HG03571 (cell line): ENCODE measurements around the gene ZNF225.
A peak's percentile ranks its signal among the peaks of the same experiment; 100 is the strongest.
"Not testable (repeated sequence)": the region's sequence is repeated elsewhere in the genome, so short reads cannot be mapped to it uniquely, and the experiment has no call there.

Experiments
- ATAC-seq: cut with Tn5 transposase; IDR thresholded peaks from one replicate; pipeline ENCODE4 v1.9.1; 2021; ENCODE audit not compliant: unreplicated experiment

Gene ZNF225

DNA sequence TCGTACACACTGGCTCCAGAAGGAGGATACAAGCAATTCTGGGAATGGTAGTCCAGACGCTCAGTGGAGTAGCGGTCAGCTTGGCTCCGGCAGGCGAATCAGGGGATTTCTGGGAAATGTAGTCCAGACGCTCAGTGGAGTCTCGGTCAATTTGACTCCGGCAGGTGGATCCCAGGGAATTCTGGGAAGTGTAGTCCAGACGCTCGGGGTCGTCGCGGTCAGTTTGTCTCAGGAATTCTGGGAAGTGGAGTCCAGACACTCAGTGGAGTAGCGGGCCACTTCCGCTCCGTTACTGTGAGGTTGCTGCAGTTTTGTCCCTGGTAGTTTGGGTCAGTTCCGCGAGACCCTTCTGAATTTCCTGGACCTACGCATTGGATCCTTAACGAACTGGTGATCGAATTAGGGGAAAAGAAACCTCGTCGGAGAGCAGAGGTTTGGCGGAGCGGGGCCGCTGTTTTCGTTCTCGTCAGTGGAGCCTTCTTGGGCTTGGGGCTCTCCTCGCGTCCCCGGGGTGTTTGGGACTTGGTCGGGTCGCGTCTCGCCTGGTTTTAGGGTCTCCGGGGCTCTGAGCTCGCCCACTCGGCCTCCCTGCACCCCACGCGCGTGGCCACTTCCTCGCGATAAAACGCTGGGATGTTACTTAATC lies at the start of gene ZNF225:
Gene ZNF225, plus strand, starts transcription at position 262 of the 646 bp plus-strand sequence. CDS start 2,429 bp downstream, outside the sequence.
- peak; percentile 85 for ATAC-seq

DNA sequence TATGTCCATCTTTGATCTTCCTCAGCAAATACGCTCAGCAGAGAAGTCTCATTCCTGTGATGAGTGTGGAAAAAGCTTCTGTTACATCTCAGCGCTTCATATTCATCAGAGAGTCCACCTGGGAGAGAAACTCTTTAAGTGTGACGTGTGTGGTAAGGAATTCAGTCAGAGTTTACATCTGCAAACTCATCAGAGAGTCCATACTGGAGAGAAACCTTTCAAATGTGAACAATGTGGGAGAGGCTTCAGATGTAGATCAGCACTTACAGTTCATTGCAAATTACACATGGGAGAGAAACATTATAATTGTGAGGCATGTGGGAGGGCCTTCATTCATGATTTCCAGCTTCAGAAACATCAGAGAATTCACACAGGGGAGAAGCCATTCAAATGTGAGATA lies 46.9 kb upstream of the ZNF225 start:
- no peak for ATAC-seq

DNA sequence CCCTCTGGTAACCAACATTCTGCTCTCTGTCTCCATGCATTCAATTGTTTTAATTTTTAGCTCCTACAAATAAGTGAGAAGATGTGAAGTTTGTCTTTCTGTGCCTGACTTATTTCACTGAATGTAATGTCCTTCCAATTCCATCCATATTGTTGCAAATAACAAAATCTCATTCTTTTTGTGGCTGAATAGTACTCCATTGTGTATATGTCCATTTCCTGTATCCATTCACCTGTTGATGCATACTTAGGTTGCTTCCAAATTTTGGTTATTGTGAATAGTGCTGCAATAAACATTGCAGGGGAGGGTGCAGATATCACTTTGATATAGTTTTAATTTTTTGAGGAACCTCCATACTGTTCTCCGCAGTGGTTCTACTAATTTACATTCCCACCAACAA lies 43.8 kb upstream of the ZNF225 start:
- no peak for ATAC-seq

DNA sequence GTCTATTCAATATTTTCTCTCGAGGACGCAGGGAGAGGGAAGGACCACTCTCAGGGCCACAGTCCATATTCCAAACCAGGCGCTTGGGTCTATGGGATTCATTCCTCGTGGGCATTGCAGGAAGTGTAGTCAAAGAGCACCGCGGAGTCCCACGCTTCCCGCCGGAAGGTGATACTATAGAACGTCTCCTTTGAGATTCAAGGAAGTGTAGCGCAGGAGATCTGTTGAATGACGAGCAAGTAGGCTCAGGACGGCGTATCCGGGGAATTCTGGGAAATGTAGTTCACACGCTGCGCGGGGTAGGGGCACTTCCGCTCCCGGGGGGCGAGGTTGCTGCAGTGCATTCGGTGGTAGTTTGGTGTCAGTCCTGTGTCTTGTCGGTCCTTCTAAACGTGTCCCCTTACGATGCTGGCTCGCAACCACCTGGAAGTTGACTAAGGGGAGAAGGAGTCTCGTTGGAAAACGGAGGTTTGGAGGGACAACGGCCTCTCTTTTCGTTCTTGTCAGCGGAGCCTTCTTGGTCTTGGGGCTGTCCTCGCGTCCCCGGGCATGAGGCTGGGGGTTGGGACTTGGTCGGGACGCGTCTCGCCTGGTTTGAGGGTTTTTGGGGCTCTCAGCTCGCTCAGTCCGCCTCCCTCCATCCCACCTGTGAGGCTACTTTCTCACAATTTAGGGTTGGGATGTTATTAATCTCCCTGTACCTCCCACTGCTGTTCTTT lies 41.2 kb upstream of the ZNF225 start, which contains the start of gene ZNF284:
Gene ZNF284, plus strand, starts transcription at position 336 of the 719 bp plus-strand sequence. CDS start 4,231 bp downstream, outside the sequence.
- ATAC-seq, result peak; percentile 79

DNA sequence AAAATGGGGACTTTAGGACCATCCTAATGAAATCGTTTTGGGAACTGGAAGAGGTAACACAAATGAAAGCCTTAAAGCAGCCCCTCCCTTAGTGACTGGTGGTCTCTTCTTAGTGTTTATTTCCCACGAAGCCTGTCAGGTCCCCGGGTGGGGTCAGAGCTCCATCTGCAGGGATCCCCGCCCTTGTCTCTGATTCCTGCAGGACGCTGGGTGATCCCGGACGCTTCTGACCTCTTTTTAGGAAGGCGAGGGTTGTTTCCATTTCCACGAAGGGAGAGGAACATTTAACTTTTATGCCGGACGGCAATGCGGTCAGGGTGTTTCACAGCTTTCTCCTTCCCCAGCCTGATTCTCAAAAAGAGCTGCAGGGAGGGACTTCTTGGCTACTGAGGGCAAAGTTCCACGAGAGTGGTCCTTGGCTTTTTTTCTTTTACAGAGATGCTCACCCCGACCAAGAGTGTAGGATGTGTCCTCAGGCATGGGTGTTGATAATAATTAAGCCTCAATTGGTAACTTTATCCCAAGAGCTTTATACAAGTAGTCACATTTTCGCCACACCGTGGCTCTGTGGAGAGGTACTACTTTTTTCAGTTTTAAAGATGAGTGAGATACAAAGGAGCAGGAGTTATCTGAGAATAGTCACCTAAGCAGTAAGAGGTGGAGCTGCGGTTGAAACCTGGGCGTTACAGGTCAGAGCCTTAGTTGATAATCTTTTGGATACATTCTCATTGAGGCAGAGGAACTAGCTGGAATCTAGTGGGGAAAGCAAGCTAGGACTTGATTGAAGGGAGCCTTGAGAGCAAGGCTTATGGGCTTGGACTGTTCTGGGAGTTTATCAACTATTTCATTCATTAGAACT lies 40.4 kb upstream of the ZNF225 start:
- no peak for ATAC-seq

DNA sequence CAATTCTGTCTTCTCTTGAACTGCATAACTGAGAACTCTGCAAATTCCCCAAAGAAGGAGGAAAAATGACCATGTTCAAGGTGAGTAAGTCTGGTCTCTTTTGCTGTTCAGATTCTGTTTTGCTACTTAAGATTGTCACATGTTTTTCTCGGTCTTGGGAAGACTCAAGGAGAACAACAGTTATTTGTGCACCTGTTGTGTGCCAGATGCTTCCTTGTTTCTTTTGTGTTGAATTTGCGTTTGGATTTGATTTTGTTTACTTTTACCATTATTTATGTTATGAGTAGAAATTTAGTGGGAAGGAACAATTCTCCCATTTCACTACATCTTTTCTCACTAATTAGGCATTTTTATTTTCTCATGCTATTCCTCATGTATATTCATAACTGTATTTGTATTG lies 36.9 kb upstream of the ZNF225 start:
- no peak for ATAC-seq

DNA sequence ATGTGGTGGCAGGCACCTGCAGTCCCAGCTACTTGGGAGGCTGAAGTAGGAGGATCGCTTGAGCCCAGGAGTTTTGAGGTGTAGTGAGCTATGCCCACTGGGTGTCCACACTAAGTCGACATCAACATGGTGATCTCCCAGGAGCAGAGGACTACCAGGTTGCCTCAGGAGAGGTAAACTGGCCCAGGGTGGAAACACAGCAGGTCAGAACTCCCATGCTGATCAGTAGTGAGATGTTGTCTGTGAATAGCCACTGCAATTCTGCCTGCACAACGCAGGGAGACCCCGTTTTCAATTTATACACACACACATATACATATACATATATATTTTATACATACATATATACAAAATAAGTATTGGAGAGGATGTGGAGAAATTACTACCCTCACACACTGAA lies 21.1 kb upstream of the ZNF225 start:
- ATAC-seq, result no peak

DNA sequence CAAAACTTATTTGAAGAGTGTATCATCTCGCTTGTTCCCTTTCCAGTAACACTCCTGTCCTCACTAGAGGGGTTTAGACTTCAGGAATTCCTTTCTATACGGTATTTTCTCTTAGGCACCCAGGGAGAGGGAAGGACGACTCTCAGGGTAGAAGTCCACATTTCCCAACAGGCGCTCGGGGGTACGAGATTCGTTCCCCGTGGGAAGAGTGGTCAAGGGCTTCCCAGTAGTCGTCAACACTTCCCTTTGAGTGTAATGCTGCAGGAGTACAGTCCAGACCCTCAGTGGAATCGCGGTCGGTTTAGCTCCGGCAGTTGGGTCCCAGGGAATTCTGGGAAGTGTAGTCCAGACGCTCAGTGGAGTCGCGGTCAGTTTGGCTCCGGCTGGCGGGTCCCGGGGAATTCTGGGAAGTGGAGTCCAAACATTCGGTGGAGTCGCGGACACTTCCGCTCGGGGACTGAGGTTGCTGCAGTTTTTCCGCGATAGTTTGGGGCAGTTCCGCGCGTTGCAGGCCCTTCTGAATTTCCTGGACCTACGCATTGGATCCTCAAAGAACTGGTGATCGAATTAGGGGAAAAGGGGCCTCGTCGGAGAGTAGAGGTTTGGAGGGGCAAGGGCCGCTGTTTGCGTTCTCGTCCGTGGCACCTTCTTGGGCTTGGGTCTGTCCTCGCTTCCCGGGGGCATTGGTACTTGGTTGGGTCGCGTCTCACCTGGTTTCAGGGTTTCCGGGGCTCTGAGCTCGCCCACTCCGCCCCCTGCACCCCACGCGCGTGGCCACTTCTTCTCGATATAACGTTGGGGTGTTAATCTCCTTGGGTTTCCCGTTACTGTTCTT lies 19.1 kb upstream of the ZNF225 start, which contains the start of gene ZNF224:
Gene ZNF224, plus strand, starts transcription at position 431 of the 835 bp plus-strand sequence. CDS start 3,513 bp downstream, outside the sequence.
- peak; percentile 71 for ATAC-seq

DNA sequence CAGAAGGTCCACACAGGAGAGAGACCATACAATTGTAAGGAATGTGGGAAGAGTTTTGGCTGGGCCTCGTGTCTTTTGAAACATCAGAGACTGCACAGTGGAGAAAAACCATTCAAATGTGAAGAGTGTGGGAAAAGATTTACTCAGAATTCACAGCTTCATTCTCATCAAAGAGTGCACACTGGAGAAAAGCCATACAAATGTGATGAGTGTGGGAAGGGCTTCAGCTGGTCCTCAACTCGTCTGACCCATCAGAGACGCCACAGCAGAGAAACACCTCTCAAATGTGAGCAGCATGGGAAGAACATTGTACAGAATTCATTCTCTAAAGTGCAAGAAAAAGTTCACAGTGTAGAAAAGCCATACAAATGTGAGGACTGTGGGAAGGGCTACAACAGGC lies 5.4 kb upstream of the ZNF225 start:
- ATAC-seq, result no peak

DNA sequence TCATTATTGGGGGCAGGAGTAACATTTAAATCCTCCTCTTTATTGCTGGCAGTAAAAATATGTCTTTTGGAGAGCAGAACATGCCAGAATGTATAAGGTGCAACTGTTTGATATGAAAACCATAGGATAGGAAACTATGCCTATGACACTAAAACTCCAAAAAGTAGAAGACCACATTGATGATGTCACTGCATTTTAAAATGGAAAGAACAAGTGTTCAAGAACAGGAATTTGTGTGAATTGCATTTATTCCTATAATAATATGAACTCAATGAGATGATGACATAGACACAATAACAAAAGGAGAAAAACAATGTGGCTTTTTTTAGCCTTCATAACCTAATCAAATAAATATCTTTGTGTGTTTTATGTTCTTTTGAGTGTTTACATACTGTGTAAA lies 3.7 kb upstream of the ZNF225 start:
- ATAC-seq, result no peak

DNA sequence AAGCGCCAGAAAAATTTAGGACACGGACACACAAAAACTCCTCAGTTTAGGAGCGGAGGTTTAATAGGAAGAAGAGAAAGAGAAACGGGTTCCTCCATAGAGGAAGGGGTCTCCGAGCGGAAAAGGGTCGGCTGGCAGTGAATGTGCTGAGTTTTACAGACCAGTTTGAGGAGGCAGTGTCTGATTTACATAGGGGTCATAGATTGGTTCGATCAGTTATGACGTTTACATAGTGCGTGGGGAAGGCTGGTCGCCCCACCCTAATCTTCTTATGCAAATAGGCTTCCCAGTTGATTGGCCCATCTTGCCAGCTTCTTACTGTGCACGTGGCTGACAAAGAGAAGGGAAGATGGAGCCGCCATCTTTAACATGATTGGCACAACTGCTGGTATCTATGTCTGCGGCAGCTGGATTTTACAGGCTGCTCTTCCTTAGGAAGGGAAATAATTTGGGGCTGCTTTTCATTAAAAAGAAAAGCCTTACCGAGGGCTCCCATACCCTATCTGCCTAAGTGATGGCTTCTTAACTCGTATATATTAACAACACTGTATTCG lies 1.2 kb upstream of the ZNF225 start:
- no peak for ATAC-seq

DNA sequence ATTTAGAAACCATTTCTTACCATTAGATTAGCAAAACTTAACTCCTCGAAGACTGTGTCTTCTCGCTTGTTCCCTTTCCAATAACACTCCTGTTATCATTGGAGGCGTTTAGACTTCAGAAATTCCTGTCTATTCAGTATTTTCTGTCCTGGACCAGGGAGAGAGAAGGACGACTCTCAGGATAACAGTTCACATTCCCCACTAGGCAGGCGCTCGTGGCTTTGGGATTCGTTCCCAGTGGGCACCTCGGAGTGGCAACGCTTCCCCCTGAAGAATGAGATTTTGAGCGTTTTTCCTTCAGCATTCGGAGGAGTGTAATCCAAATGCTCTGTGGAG lies 429 bp upstream of the ZNF225 start:
- ATAC-seq, result peak; percentile 8

DNA sequence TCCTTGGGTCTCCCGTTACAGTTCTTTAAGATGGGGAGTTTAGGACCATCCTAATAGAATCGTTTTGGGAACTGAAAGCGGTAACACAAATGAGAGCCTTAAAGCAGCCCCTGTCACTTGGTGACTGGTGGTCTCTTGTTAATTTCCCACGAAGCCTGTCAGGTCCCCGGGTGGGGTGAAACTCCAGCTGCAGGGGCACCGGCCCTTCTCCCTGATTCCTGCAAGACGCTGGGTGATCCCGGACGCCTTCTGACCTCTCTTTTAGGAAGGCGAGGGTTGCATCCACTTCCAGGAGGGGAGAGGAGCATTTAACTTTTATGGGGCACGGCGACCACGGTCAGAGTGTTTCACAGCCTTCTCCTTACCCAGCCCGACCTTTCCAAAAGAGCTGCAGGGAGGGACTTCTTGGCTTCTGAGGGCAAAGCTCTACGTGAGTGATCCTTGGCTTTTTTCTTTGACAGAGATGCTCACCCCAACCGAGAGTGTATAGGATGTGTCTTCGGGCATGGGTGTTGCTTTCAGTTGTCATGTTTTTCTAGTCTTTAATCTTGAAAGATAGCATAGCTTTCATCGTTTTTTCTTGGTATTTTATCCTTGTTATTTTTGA lies 688 bp downstream of the ZNF225 start:
- ATAC-seq, result no peak

DNA sequence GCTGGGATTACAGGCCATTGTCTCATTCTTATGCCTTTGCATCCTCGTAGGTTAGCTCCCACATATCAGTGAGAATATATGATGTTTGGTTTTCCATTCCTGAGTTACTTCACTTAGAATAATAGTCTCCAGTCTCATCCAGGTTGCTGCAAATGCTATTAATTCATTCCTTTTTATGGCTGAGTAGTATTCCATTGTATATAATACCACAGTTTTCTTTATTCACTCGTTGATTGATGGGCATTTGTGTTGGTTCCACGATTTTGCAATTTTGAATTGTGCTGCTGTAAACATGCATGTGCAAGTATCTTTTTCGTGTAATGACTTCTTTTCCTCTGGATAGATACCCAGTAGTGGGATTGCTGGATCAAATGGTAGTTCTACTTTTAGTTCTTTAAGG lies 8.0 kb downstream of the ZNF225 start:
- ATAC-seq, result not testable (repeated sequence)

DNA sequence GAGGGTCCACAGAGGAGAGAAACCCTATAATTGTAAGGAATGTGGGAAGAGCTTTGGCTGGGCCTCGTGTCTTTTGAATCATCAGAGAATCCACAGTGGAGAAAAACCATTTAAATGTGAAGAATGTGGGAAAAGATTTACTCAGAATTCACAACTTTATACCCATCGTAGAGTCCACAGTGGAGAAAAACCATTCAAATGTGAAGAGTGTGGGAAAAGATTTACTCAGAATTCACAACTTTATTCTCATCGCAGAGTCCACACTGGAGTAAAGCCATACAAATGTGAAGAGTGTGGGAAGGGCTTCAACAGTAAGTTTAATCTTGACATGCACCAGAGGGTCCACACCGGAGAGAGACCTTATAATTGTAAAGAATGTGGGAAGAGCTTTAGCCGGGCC lies 18.8 kb downstream of the ZNF225 start:
- ATAC-seq, result no peak

DNA sequence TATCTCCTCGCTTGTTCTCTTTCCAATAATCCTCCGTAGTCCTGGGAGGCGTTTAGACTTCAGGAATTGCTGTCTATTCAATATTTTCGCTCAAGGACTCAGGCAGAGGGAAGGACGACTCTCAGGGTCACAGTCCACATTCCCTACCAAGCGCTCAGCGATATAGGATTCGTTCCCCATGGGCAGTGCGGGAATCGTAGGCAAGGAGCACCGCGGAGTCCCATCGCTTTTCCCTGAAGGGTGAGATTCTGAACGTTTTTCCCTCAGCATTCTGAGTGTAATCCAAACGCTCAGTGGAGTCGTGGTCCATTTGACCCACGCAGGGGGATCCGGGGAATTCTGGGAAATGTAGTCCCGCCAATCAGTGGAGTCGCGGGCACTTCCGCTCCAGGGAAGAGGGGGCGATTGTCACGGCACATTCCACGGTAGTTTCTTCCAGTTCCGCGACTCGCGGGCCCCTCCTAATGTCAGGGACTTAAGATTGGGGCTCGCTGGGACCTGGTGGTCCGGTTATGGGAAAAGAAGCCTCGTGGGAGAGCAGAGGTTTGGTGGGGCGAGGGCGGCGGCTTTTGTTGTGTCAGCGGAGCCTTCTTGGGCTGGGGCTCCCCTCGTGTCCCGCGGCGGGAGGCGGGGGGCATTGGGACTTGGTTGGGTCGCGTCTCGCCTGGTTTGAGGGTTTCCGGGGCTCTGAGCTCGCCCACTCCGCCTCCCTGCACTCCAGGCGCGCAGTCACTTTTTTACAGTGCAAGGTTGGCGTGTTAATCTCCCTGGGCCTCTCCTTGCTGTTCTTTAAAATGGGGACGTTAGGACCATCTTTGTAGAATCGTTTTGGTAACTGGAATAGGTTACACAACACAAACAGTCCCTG lies 28.2 kb downstream of the ZNF225 start, which contains the start of gene ZNF234:
Gene ZNF234, plus strand, starts transcription at position 364 of the 868 bp plus-strand sequence. CDS start 3,079 bp downstream, outside the sequence.
- ATAC-seq, result peak; percentile 77

DNA sequence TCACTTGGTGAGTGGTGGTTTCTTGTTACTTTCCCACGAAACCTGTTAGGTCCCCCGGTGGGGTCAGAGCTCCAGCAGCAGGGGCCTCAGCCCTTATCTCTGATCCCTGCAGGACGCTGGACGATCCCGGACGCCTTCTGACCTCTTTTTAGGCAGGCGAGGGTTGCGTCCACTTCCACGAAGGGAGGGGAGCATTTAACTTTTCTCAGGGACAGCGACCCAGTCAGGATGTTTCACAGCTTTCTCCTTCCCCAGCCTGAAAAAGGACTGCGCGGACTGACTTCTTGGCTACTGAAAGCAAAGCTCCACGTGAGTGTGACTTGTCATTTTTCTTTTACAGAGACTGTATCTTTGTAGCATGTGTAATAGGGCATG lies 28.8 kb downstream of the ZNF225 start:
- ATAC-seq, result no peak

DNA sequence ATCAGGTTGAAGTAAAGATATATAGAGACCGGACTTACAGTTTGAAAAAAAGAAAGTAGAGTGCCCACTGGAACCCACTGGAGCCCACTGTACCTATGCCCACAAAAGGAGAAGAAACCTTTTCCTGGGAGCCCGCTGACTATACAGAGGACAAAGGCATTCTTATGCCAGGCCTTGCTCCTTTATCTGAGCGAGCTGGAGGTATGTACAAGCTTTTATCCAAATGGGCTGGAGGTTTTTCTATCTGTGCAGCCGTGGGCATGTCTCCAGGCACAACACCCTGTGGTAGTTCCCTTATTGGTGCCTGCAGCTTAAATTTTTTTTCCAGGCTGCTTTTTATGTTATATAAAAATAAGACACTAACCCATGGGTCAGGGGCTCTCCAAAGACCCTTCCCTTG lies 36.6 kb downstream of the ZNF225 start:
- no peak for ATAC-seq

DNA sequence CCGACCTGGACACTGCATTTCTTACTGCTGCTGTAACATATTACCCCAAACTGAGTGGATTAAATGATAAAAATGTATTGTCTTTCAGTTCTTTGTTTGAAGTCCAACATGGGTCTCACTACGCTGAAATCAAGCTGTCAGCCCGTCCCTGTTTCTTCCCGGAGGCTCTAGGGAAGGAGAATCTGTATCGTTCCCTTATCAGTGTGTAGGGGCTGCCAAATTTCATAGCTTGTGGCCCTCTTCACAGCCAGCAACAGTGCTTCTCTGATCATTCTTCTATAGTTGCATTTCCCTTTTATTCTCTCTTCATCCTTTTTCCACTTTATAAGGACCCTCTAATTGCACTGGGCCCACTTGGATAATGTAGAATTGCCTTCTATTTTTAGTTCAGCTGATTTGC lies 38.3 kb downstream of the ZNF225 start:
- ATAC-seq, result no peak
